HFF-Myc (cell line): ENCODE measurements around the gene E2F2.
"Not testable (repeated sequence)": the region's sequence is repeated elsewhere in the genome, so short reads cannot be mapped to it uniquely, and the experiment has no call there.

Experiments used
- DNase-seq: peaks from one replicate; pipeline ENCODE4 v3.0.0-alpha.2; 2011; ENCODE audit warnings: low read depth; ENCODE audit errors: extremely low read depth
- H3K4me3 ChIP-seq: replicated peaks from 2 replicates; pipeline ENCODE4 v1.5.1; 2011; ENCODE audit warnings: low read depth, mild to moderate bottlenecking, control low read depth, low read length
- CTCF ChIP-seq: IDR thresholded peaks from 2 replicates; pipeline ENCODE4 v1.5.1; 2012; ENCODE audit warnings: mild to moderate bottlenecking, low read depth, low read length, control low read depth; ENCODE audit errors: missing control alignments

E2F2 gene

GRCh38 chr1:23505851-23506250 is 25.2 kb downstream of the E2F2 start:
- no peak for DNase-seq
- H3K4me3 ChIP-seq, result no peak overlapping the region
- TF ChIP-seq CTCF, result no peak

DNA sequence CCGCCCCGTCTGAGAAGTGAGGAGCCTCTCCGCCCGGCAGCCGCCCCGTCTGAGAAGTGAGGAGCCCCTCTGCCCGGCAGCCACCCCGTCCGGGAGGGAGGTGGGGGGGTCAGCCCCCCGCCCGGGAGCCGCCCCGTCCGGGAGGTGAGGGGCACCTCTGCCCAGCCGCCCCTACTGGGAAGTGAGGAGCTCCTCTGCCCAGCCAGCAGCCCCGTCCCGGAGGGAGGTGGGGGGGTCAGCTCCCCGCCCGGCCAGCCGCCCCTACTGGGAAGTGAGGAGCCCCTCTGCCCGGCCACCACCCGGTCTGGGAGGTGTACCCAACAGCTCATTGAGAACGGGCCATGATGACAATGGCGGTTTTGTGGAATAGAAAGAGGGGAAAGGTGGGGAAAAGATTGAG is 26.9 kb downstream of the E2F2 start:
- not testable (repeated sequence) for H3K4me3 ChIP-seq, DNase-seq

DNA sequence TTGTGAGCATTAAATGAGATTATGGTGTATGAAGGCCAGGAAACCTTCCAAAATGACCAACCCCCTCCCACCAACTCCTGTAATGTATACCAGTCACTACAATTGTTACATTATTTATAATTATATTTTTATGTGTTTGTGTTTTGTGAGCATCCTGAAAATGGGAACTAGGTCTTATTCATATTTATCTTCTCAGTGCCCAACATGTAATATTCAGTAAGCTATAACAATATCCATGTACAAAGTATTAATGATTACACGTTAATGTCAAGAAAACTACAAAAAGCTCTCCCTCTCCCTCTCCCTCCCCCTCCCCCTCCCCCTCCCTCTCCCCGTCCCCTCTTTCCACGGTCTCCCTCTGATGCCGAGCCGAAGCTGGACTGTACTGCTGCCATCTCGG is 28.1 kb downstream of the E2F2 start:
- H3K4me3 ChIP-seq, result no peak overlapping the region
- no peak for DNase-seq
- TF ChIP-seq CTCF, result no peak

- no peak for DNase-seq
- no peak overlapping the region for H3K4me3 ChIP-seq
- no peak for TF ChIP-seq CTCF
These were observed 30.6 kb downstream of the E2F2 start for GRCh38 chr1:23500466-23500865.

DNA sequence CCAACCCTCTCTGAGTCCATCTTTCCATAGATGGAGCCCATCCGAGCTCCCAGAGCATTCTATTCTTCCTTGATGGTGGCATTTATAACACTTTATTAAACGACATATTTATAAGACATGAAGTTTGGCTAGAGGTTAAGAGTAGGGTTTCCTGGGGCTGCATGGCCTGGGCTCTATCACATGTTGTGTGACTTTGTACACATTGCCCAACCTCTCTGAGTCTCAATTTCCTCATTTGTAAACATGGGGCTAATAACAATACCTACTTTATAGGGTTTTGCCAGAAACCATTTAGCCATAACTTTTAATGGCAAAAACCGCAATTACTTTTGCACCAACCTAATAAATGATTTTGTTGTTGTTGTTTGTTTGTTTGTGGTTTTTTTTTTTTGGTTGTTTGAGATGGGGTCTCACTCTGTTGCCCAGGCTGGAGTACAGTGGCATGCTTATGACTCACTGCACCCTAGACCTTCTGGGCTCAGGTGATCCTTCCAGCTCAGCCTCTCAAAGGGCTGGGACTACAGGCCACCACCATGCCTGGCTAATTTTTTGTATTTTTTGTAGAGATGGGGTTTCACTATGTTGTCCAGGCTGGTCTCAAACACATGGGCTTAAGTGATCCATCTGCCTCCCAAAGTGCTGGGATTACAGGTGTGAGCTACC is 33.1 kb downstream of the E2F2 start:
- H3K4me3 ChIP-seq, result no peak overlapping the region
- DNase-seq, result no peak
- no peak for TF ChIP-seq CTCF

DNA sequence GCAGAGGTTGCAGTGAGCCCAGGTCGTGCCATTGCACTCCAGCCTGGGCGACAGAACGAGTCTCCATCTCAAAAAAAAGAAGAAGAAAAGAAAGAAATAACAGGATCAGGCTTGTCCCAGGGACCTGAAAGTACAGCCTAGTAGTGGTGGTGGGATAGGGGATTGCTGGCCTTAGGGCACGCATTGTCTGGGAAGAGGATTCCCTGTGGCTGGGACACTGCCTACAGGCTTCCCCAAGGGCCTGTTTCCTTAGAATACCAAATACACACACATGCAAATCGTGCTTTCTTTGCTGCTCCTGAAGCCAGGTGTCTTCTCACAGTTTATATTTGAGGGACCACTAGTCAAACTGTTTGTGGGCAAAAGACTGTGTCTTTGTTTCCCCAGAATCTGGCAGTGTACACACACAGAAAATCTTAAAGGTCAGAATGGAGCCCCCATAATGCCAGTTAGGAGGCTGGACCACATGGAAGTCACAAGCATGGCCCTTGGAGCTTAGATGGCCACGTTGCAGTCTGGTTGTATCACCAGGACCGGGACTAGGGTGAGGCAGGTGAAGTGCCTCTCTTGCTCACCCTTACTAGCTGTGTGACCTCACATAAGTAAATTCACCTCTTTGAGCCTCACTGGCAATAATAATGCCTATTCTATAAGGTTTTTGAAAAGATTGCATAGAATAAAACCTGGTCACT is 34.4 kb downstream of the E2F2 start:
- no peak for DNase-seq
- TF ChIP-seq CTCF, result no peak
- H3K4me3 ChIP-seq, result no peak overlapping the region

DNA sequence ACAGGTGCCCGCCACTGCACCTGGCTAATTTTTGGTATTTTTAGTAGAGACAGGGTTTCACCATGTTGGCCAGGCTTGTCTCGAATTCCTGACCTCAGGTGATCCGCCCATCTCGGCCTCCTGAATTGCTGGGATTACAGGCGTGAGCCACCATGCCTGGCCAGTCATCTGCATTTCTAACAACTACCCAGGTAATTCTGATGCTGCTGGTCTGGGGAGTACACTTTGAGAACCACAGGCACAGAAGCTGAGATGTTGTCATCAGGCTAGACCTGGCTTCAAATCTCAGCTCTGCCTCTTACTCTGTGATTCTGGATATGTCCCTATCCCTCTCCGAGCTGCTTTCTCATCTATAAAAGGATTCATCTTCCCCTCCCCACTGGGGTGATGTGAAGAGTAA is 36.2 kb downstream of the E2F2 start:
- H3K4me3 ChIP-seq, DNase-seq: not testable (repeated sequence)

DNA sequence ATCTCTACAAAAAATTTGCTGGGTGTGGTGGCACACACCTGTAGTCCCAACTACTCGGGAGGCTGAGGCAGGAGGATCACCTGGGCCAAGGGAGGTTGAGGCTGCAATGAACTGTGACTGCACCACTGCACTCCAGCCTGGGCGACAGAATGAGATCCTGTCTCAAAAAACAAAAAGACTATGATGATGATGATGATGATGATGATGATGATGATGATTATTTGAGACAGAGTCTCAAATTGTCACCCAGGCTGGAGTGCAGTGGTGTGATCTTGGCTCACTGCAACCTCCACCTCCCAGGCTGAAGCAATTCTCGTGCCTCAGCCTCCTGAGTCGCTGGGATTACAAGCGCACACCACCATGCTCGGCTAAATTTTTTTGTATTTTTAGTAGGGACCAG is 38.3 kb downstream of the E2F2 start:
- not testable (repeated sequence) for H3K4me3 ChIP-seq, DNase-seq
